Measurements from ENCODE around the gene PTPRM. TPM values are rescaled to one million over a fixed set of nuclear protein-coding genes. Genes with fewer than 3 reads are reported as not detected.
A peak's percentile ranks its signal among the peaks of the same experiment; 100 is the strongest.

Gene PTPRM
- total and polyA plus RNA-seq, 2 of the 4 experiments (the other 2 are of a cell fraction): 28.3 to 51.2 TPM

DNA sequence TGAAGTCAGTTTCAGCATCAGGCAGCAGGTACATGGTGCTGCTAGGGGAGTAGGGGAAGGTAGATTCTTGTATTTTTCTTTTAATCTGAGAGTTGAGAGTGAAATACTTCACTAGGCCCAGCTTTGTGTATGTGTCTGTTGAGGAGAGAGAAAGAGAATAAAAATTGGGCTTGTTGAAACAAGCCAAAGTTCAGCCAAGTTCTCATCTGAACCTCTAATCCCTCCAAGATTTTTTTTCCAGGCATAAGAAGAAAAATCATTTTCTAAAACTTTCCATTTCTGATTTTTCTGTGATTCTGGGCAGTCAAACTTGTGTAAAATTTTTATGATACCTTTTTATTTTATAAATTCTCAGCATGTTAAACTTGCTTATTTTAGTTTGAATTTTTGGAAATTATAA, 55.6 kb downstream of the PTPRM start:
- TF ChIP-seq CEBPB (IDR thresholded peaks at IDR 0.05; ENCODE audit: low read depth, low read length) (no peak), RFX5 (IDR thresholded peaks at IDR 0.05; ENCODE audit: low read depth, low read length) (no peak)
- TF ChIP-seq, protein P1, sequence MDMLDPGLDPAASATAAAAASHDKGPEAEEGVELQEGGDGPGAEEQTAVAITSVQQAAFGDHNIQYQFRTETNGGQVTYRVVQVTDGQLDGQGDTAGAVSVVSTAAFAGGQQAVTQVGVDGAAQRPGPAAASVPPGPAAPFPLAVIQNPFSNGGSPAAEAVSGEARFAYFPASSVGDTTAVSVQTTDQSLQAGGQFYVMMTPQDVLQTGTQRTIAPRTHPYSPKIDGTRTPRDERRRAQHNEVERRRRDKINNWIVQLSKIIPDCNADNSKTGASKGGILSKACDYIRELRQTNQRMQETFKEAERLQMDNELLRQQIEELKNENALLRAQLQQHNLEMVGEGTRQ (IDR thresholded peaks at IDR 0.05; ENCODE audit: low read depth, low read length): no peak
- TF ChIP-seq, protein P2, sequence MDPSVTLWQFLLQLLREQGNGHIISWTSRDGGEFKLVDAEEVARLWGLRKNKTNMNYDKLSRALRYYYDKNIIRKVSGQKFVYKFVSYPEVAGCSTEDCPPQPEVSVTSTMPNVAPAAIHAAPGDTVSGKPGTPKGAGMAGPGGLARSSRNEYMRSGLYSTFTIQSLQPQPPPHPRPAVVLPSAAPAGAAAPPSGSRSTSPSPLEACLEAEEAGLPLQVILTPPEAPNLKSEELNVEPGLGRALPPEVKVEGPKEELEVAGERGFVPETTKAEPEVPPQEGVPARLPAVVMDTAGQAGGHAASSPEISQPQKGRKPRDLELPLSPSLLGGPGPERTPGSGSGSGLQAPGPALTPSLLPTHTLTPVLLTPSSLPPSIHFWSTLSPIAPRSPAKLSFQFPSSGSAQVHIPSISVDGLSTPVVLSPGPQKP (IDR thresholded peaks at IDR 0.05; ENCODE audit: borderline replicate concordance, low read depth, low read length): no peak
- Histone ChIP-seq H3K18ac (ENCODE audit: low read depth, low read length) (no peak overlapping the region), H4K91ac (ENCODE audit: insufficient read depth, low read depth, low read length) (no peak overlapping the region), H2BK15ac (ENCODE audit: low read depth, low read length) (no peak overlapping the region), H3K23ac (ENCODE audit: low read depth, low read length) (peak overlapping the region; percentile 52; the same call in 1 of the 2 replicates), H4K5ac (ENCODE audit: low read depth, low read length) (no peak overlapping the region), H2AK5ac (ENCODE audit: low read depth, low read length) (no peak overlapping the region), H3K9me3 (ENCODE audit: control insufficient read depth, insufficient read depth, low read length) (no peaks in the 10 kb centered on the region), H2BK120ac (ENCODE audit: low read depth, low read length) (no peak overlapping the region), H3K9me1 (ENCODE audit: insufficient read depth, low read length) (peaks cover 12% of the 10 kb centered on the region), H3K27ac (ENCODE audit: insufficient read depth, low read length) (no peak overlapping the region), H2AFZ (replicated peaks; ENCODE audit: low read length, poor library complexity) (no peak overlapping the region), H3K4me2 (ENCODE audit: low read depth, low read length) (no peak overlapping the region), H3K4me3 (ENCODE audit: insufficient read depth, low read depth, low read length) (no peak overlapping the region), H4K8ac (ENCODE audit: low read depth in 2 of 2, low read length in 2 of 2) (no peak overlapping the region), H2AK9ac (replicated peaks; ENCODE audit: low read depth, low read length, poor library complexity) (peak overlapping the region; percentile 28), H3K4ac (ENCODE audit: low read depth, low read length) (no peak overlapping the region), H2BK20ac (ENCODE audit: low read depth, low read length) (no peak overlapping the region), H3K4me1 (ENCODE audit: control insufficient read depth, insufficient read depth, low read length) (peaks cover 14% of the 10 kb centered on the region), H4K20me1 (ENCODE audit: insufficient read depth, low read length) (peaks cover 7% of the 10 kb centered on the region; the same call in 1 of the 2 replicates), H3K56ac (ENCODE audit: extremely low read depth, insufficient read depth, low read length) (no peak overlapping the region), H3K9ac (ENCODE audit: low read depth, low read length) (no peak overlapping the region), H3K79me1 (ENCODE audit: low read depth in 1 of 2, low read length in 2 of 2) (peaks cover 30 to 49% of the 10 kb centered on the region in 2 experiments), H2BK5ac (ENCODE audit: low read depth, low read length, poor library complexity, severe bottlenecking) (no peak overlapping the region), H3K36me3 (ENCODE audit: control insufficient read depth, insufficient read depth, low read length) (no peaks in the 10 kb centered on the region), H3K27me3 (ENCODE audit: control insufficient read depth, insufficient read depth, low read length) (no peaks in the 10 kb centered on the region), H3K14ac (replicated peaks; ENCODE audit: low read depth, low read length) (peak overlapping the region; percentile 30; the same call in 1 of the 2 replicates)
- ChIA-PET POLR2A (ENCODE audit: unreplicated experiment) (no interaction called here), CTCF (no interaction called here)
- dilution Hi-C loops (cut with HindIII; ENCODE audit: low sequenced_read_pairs, unreplicated experiment): no loop called here
- ATAC-seq (ENCODE audit: low read depth) (no peak), DNase-seq (no peak)
- in situ Hi-C loops (cut with MboI; ENCODE audit: low sequenced_read_pairs): no loop called here
- no TSS peak for BruUV-seq (replicated peaks)
- intact Hi-C loops (cut with micrococcal nuclease): no loop called here
